ENCODE data around the gene PI4KA.
"Not testable (repeated sequence)": the region's sequence is repeated elsewhere in the genome, so short reads cannot be mapped to it uniquely, and the experiment has no call there.

- not testable (repeated sequence) for TF ChIP-seq CTCF (conservative IDR thresholded peaks at IDR 0.05; ENCODE audit: low read length); EZH2phosphoT487 (IDR thresholded peaks at IDR 0.05; ENCODE audit: borderline replicate concordance, low read depth, low read length)
Observed at GRCh38 chr22:20702546-20703413, 155.8 kb downstream of the PI4KA start.

Measured in OCI-LY7 (cell line).